Thoracic aorta (tissue), 2 donors: ENCODE results near the gene WDR1. TPM values are rescaled to one million over a fixed set of nuclear protein-coding genes. Genes with fewer than 3 reads are reported as not detected.

Experiments
- ATAC-seq: fragments of 150-250 bp; one replicate; pipeline ENCODE4 v1.8.0; 2017; ENCODE audit warnings: low read depth; ENCODE audit not compliant: insufficient number of reproducible peaks, low FRiP score
- DNase-seq: peaks from one replicate; pipeline ENCODE4 v3.0.0-alpha.2; 2020; ENCODE audit warnings: low spot score
- H3K27ac ChIP-seq, 2 donors: fragments of 200-600 bp; sonication (generic); 1 replicate in 1 of 2; 2 replicates in 1 of 2; pipeline ENCODE4 v1.5.1; 2016; ENCODE audit warnings: mild to moderate bottlenecking in 2 of 2, moderate library complexity in 2 of 2
- H3K27me3 ChIP-seq: fragments of 200-600 bp; sonication (generic); replicated peaks from 2 replicates; pipeline ENCODE4 v1.6.0; 2016; ENCODE audit warnings: mild to moderate bottlenecking; ENCODE audit not compliant: insufficient read depth
- H3K36me3 ChIP-seq: fragments of 200-600 bp; sonication (generic); one replicate; pipeline ENCODE4 v1.5.1; 2016
- H3K4me1 ChIP-seq, 2 donors: fragments of 200-600 bp; sonication (generic); 1 replicate in 1 of 2; 2 replicates in 1 of 2; pipeline versions ENCODE4 v1.5.1 to v1.6.0; 2016; ENCODE audit warnings: low read depth in 2 of 2, mild to moderate bottlenecking in 1 of 2; ENCODE audit not compliant: control insufficient read depth in 1 of 2
- H3K4me3 ChIP-seq: fragments of 200-600 bp; sonication (generic); 2 replicates; pipeline ENCODE4 v1.5.1; 2016; ENCODE audit warnings: mild to moderate bottlenecking
- H3K9me3 ChIP-seq: fragments of 200-600 bp; sonication (generic); 2 replicates; pipeline ENCODE4 v1.5.1; 2016
- total RNA-seq, 2 donors: library from RNA; depleted of rRNA; stranded (reverse); fragments of >200 nt; gene quantifications; one replicate each; pipeline versions ENCODE4 v1.1.0 to v1.2.3, GENCODE V29; 2016
- TF ChIP-seq, protein P1 (sequence below): fragments of 200-600 bp; sonication (generic); IDR thresholded peaks from one replicate; pipeline ENCODE4 v1.5.1; 2019; ENCODE audit warnings: antibody characterized with exemption

The WDR1 gene
- total RNA-seq, 2 donors from 2014 or later, result 263 to 408 TPM

GRCh38 chr4:10074767-10075105 lies 41.9 kb downstream of the WDR1 start:
- H3K36me3 ChIP-seq, result peaks cover 66% of the 10 kb centered on the region
- no peak for ATAC-seq

DNA sequence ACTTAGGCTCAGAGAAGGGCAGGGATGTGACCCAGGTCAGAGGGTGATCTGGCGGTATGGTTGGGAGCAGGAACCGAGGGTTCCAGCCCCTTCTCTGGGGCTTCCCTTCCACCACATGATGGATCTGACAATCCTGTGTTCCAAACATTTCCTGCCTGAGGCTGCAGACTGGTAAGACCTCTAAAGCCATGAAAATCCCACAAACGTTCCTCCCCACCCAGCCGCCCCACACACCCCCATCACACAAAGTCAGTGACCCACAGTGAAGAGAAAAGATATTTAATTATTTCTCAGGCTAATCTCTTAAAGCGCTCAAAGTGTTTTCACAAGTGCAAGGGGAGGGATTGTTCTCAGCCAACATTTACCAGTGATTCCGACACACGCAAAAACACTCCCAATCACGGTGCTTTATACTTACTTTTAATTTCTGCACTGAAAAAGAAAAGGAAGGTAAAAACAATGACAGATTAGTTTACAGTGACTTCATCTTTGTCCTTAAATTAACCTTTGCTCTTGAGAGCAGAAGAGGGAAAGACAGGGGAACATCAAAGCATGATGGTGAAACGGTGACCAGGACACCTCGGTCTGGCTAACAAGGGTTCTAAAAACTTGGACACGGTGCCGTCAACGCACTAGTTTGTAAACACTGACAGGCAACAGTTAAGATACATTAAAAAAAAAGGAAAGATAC lies 42.4 kb downstream of the WDR1 start:
- ATAC-seq, result no peak
- TF ChIP-seq, protein P1, sequence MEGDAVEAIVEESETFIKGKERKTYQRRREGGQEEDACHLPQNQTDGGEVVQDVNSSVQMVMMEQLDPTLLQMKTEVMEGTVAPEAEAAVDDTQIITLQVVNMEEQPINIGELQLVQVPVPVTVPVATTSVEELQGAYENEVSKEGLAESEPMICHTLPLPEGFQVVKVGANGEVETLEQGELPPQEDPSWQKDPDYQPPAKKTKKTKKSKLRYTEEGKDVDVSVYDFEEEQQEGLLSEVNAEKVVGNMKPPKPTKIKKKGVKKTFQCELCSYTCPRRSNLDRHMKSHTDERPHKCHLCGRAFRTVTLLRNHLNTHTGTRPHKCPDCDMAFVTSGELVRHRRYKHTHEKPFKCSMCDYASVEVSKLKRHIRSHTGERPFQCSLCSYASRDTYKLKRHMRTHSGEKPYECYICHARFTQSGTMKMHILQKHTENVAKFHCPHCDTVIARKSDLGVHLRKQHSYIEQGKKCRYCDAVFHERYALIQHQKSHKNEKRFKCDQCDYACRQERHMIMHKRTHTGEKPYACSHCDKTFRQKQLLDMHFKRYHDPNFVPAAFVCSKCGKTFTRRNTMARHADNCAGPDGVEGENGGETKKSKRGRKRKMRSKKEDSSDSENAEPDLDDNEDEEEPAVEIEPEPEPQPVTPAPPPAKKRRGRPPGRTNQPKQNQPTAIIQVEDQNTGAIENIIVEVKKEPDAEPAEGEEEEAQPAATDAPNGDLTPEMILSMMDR, result no peak
- Histone ChIP-seq H3K36me3 (peaks cover 64% of the 10 kb centered on the region), H3K9me3 (no peaks in the 10 kb centered on the region), H3K27me3 (no peaks in the 10 kb centered on the region), H3K27ac (no peak overlapping the region), H3K4me3 (no peak overlapping the region), H3K4me1 (no peaks in the 10 kb centered on the region)
- no peak for DNase-seq

More at GRCh38 chr4:10074767-10075105, 41.9 kb downstream of the WDR1 start:
- no peaks in the 10 kb centered on the region for H3K9me3 ChIP-seq
- no peak overlapping the region for H3K4me3 ChIP-seq
- H3K4me1 ChIP-seq, result no peaks in the 10 kb centered on the region
- no peaks in the 10 kb centered on the region for H3K27me3 ChIP-seq
- TF ChIP-seq, protein P1, result peak; percentile 16
- no peak overlapping the region for H3K27ac ChIP-seq
- DNase-seq, result no peak

DNA sequence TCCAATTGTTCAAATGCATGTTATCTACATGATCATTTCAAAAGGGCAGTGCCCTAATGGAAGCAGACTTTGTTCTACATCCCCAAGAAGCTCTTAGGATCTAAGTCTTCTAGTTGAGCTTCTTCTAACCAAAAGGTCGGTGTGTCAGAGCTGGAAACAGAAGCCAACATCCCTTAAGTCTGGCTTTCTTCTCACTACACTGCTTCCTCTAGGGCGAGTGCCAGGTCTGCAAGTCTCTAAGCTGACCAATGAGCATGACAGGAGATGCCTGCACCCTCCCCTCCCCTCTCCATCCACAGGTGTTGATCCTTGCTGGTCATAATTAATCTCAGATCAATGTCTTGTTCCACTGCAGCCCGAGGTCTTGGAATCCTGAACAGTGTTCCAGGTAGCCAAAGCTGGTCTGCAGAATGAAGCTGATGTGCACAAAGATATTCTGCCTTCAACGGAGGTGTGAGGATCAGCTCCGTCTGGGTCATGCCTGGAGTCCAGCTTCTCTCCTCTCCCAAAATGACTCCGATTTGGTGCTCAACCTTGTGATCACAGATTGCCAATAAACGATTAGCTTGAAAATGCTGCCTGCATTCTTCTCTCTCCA lies 44.1 kb downstream of the WDR1 start:
- H3K27ac ChIP-seq, result no peak overlapping the region
- DNase-seq, result no peak
- H3K9me3 ChIP-seq, result no peaks in the 10 kb centered on the region
- no peaks in the 10 kb centered on the region for H3K27me3 ChIP-seq
- H3K4me1 ChIP-seq, result no peaks in the 10 kb centered on the region
- peaks cover 55% of the 10 kb centered on the region for H3K36me3 ChIP-seq
- H3K4me3 ChIP-seq, result no peak overlapping the region
- TF ChIP-seq, protein P1, result no peak
- no peak for ATAC-seq

GRCh38 chr4:10069075-10069642 lies 47.4 kb downstream of the WDR1 start:
- Histone ChIP-seq H3K27ac (no peak overlapping the region), H3K4me1 (peaks cover 1% of the 10 kb centered on the region in 2 donors), H3K4me3 (no peak overlapping the region), H3K27me3 (no peaks in the 10 kb centered on the region), H3K9me3 (no peaks in the 10 kb centered on the region), H3K36me3 (peaks cover 42% of the 10 kb centered on the region)
- no peak for ATAC-seq
- no peak for DNase-seq
- TF ChIP-seq, protein P1, result no peak

GRCh38 chr4:10066670-10067651 lies 49.6 kb downstream of the WDR1 start:
- Histone ChIP-seq H3K4me1 (peaks cover 5 to 11% of the 10 kb centered on the region in 2 donors), H3K4me3 (no peak overlapping the region), H3K9me3 (no peaks in the 10 kb centered on the region), H3K27me3 (no peaks in the 10 kb centered on the region), H3K36me3 (peaks cover 30% of the 10 kb centered on the region), H3K27ac (no peak overlapping the region)
- no peak for ATAC-seq
- no peak for DNase-seq
- TF ChIP-seq, protein P1, result no peak
